CD14-positive monocyte (primary cell): ENCODE results near the gene GAS1. TPM values are rescaled to one million over a fixed set of nuclear protein-coding genes. Genes with fewer than 3 reads are reported as not detected.

ENCODE experiments used
- DNase-seq, 3 donors: peaks; one replicate each; pipeline ENCODE4 v3.0.0-alpha.2; 2011 to 2022
- H2AFZ ChIP-seq: 2 replicates; pipeline ENCODE4 v1.6.0; 2012; ENCODE audit warnings: mild to moderate bottlenecking, low read depth, low read length, inconsistent platforms; ENCODE audit not compliant: insufficient read depth, poor library complexity, severe bottlenecking
- H3K27ac ChIP-seq, 2 donors: 1 replicate in 1 of 2; 2 replicates in 1 of 2; pipeline ENCODE4 v1.5.1; 2012 to 2013; ENCODE audit warnings: low read length in 2 of 2, control low read depth in 1 of 2, inconsistent platforms in 1 of 2, low read depth in 1 of 2, mild to moderate bottlenecking in 1 of 2
- H3K27me3 ChIP-seq, 2 donors: one replicate each; pipeline versions ENCODE4 v1.6.0 to v1.6.1; 2011 to 2013; ENCODE audit warnings: low read length in 2 of 2; ENCODE audit not compliant: control insufficient read depth in 2 of 2, insufficient read depth in 2 of 2
- H3K36me3 ChIP-seq, 2 donors: replicated peaks in 1 of 2; 1 replicate in 1 of 2; 2 replicates in 1 of 2; pipeline versions ENCODE4 v1.5.1 to v1.6.1; 2012 to 2013; ENCODE audit warnings: low read length in 2 of 2, control low read depth in 1 of 2, inconsistent platforms in 1 of 2, mild to moderate bottlenecking in 1 of 2; ENCODE audit not compliant: insufficient read depth in 2 of 2, control insufficient read depth in 1 of 2
- H3K4me1 ChIP-seq, 2 donors: 1 replicate in 1 of 2; 2 replicates in 1 of 2; pipeline versions ENCODE4 v1.5.1 to v1.6.1; 2012 to 2013; ENCODE audit warnings: low read length in 2 of 2, control low read depth in 1 of 2, inconsistent platforms in 1 of 2, mild to moderate bottlenecking in 1 of 2, moderate library complexity in 1 of 2; ENCODE audit not compliant: insufficient read depth in 2 of 2, control insufficient read depth in 1 of 2
- H3K4me2 ChIP-seq: replicated peaks from 2 replicates; pipeline ENCODE3; 2012; ENCODE audit warnings: low read length, moderate library complexity, mild to moderate bottlenecking; ENCODE audit not compliant: poor library complexity, severe bottlenecking; ENCODE audit errors: extremely low read depth
- H3K4me3 ChIP-seq, 3 experiments: fragments of 200-600 bp in 1 of 3; sonication (generic) in 1 of 3; replicated peaks in 1 of 3; 1 replicate in 2 of 3; 2 replicates in 1 of 3; pipeline ENCODE4 v1.5.1; 2011 to 2013; ENCODE audit warnings: low read length in 3 of 3, mild to moderate bottlenecking in 3 of 3, control low read depth in 2 of 3, low read depth in 2 of 3, inconsistent platforms in 1 of 3, moderate library complexity in 1 of 3
- H3K79me2 ChIP-seq: 2 replicates; pipeline ENCODE4 v1.6.0; 2012; ENCODE audit warnings: mild to moderate bottlenecking, control low read depth, inconsistent platforms, low read length, moderate library complexity; ENCODE audit not compliant: insufficient read depth
- H3K9ac ChIP-seq: 2 replicates; pipeline ENCODE4 v1.6.0; 2017; ENCODE audit warnings: low read length, mild to moderate bottlenecking; ENCODE audit not compliant: insufficient read depth, poor library complexity, severe bottlenecking
- H3K9me3 ChIP-seq, 2 donors: replicated peaks in 1 of 2; 1 replicate in 1 of 2; 2 replicates in 1 of 2; pipeline versions ENCODE4 v1.5.1 to v1.6.1; 2012 to 2013; ENCODE audit warnings: low read length in 2 of 2, control low read depth in 1 of 2; ENCODE audit not compliant: control insufficient read depth in 1 of 2, insufficient read depth in 1 of 2
- H4K20me1 ChIP-seq: 2 replicates; pipeline ENCODE4 v1.6.0; 2012; ENCODE audit warnings: mild to moderate bottlenecking, low read length, control low read depth, moderate library complexity; ENCODE audit not compliant: insufficient read depth
- H3K27ac Mint-ChIP-seq, 7 donors: one replicate each; pipeline ENCODE4 v1.8.0; 2020; ENCODE audit warnings: mild to moderate bottlenecking in 7 of 7, mixed read lengths in 7 of 7, moderate library complexity in 6 of 7, inconsistent platforms in 2 of 7
- H3K27me3 Mint-ChIP-seq, 3 donors: one replicate each; pipeline ENCODE4 v1.8.0; 2021 to 2022; ENCODE audit warnings: low read depth in 3 of 3, mild to moderate bottlenecking in 3 of 3, mixed read lengths in 3 of 3, moderate library complexity in 3 of 3, inconsistent platforms in 1 of 3
- H3K36me3 Mint-ChIP-seq, 2 donors: one replicate each; pipeline ENCODE4 v1.8.0; 2020; ENCODE audit warnings: mixed read lengths in 2 of 2, inconsistent platforms in 1 of 2, mild to moderate bottlenecking in 1 of 2
- H3K4me1 Mint-ChIP-seq: one replicate; pipeline ENCODE4 v1.8.0; 2020; ENCODE audit warnings: mild to moderate bottlenecking, mixed read lengths
- H3K4me3 Mint-ChIP-seq, 2 donors: one replicate each; pipeline ENCODE4 v1.8.0; 2020; ENCODE audit warnings: mild to moderate bottlenecking in 2 of 2, mixed read lengths in 2 of 2, moderate library complexity in 1 of 2
- H3K9me3 Mint-ChIP-seq, 7 donors: one replicate each; pipeline ENCODE4 v1.8.0; 2020 to 2022; ENCODE audit warnings: mixed read lengths in 7 of 7, mild to moderate bottlenecking in 6 of 7, moderate library complexity in 6 of 7, inconsistent platforms in 2 of 7
- CTCF ChIP-seq: fragments of 200-600 bp; IDR thresholded peaks from one replicate; pipeline ENCODE4 v1.8.0; 2022; ENCODE audit warnings: antibody characterized with exemption, mild to moderate bottlenecking
- WGBS: methylation state at CpG from one replicate; pipeline ENCODE4 v1.1.5; 2013; ENCODE audit warnings: missing lambda C conversion rate; ENCODE audit not compliant: insufficient coverage; 5-methylcytosine and 5-hydroxymethylcytosine counted together
- intact Hi-C, 2 donors: fragments of 100-400 bp; cut with micrococcal nuclease; formaldehyde crosslinking; loops; one replicate each; pipeline versions ENCODE4 v1.15.0 to v1.15.1; 2023
- polyA plus RNA-seq, 3 donors: library from polyadenylated mRNA; depleted of rRNA in 1 of 3; unstranded in 2 of 3; stranded (reverse) in 1 of 3; fragments of 300-500 nt in 2 of 3; fragments of >200 nt in 1 of 3; fragmentation: Illumina TruSeq in 2 of 3; gene quantifications; 1 replicate in 2 of 3; 2 replicates in 1 of 3; pipeline ENCODE4 v1.2.3, GENCODE V29; 2012 to 2021

The GAS1 gene
- polyA plus RNA-seq, 3 donors = 0.12 to 0.20 (median 0.18) TPM

GRCh38 chr9:86975606-86976005, 28.3 kb upstream of the GAS1 start:
- Mint-ChIP-seq H3K36me3 (no peaks in the 10 kb centered on the region), H3K9me3 (peaks cover 0 to 2% (median 0%) of the 10 kb centered on the region in 7 donors), H3K27me3 (peaks cover 2 to 5% (median 5%) of the 10 kb centered on the region in 3 donors), H3K4me1 (no peaks in the 10 kb centered on the region), H3K4me3 (no peak overlapping the region), H3K27ac (no peak overlapping the region)
- Histone ChIP-seq H3K27ac (no peak overlapping the region), H3K36me3 (no peaks in the 10 kb centered on the region), H3K79me2 (no peaks in the 10 kb centered on the region), H3K9ac (no peak overlapping the region), H3K4me2 (no peak overlapping the region), H2AFZ (no peak overlapping the region), H3K9me3 (no peaks in the 10 kb centered on the region), H4K20me1 (no peaks in the 10 kb centered on the region), H3K4me3 (no peak overlapping the region), H3K27me3 (peaks cover 0 to 4% of the 10 kb centered on the region in 2 donors), H3K4me1 (no peaks in the 10 kb centered on the region)
- no peak for DNase-seq
- no peak for TF ChIP-seq CTCF
- intact Hi-C loops = no loop called here

- Histone ChIP-seq H3K36me3 (no peaks in the 10 kb centered on the region), H4K20me1 (no peaks in the 10 kb centered on the region), H3K4me3 (no peak overlapping the region), H2AFZ (no peak overlapping the region), H3K4me2 (no peak overlapping the region), H3K27ac (no peak overlapping the region), H3K79me2 (no peaks in the 10 kb centered on the region), H3K4me1 (no peaks in the 10 kb centered on the region), H3K9ac (no peak overlapping the region), H3K27me3 (peaks cover 0 to 4% of the 10 kb centered on the region in 2 donors), H3K9me3 (no peaks in the 10 kb centered on the region)
- Mint-ChIP-seq H3K36me3 (no peaks in the 10 kb centered on the region), H3K4me3 (no peak overlapping the region), H3K27me3 (peaks cover 2 to 5% (median 4%) of the 10 kb centered on the region in 3 donors), H3K9me3 (peaks cover 0 to 1% (median 0%) of the 10 kb centered on the region in 7 donors), H3K4me1 (no peaks in the 10 kb centered on the region), H3K27ac (no peak overlapping the region)
- no peak for DNase-seq
- WGBS = no CpG with 5 or more reads among the region's 2 CpGs
- intact Hi-C loops = no loop called here
- TF ChIP-seq CTCF = no peak
These were observed 27.7 kb upstream of the GAS1 start for GRCh38 chr9:86975036-86975435.
